CD4-positive, alpha-beta T cell treated with Interleukin-4 for 1 hour (primary cell): ENCODE results near the gene ATP1A2.

Source experiments
- DNase-seq, 2 donors: peaks; one replicate each; pipeline ENCODE4 v3.0.0-alpha.2; 2020 to 2022

The ATP1A2 gene

DNA sequence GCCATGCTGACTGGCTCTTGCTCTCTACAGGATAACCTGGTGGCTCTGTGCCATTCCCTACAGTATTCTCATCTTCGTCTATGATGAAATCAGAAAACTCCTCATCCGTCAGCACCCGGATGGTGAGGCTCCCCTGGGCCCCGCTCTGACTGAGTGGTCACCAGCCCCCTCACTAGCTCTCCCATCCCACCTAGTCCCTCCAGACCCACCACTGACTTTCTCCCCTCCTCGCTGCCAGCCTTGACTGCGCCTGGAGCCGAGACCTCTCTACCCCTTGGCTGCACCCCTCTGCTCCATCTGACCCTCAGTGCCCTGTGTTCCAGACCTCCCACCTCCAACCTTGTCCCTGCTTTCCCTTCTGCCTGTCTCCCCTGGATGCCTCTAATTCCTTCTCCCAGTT is 70.7 kb downstream of the ATP1A2 start:
- DNase-seq = no peak

DNA sequence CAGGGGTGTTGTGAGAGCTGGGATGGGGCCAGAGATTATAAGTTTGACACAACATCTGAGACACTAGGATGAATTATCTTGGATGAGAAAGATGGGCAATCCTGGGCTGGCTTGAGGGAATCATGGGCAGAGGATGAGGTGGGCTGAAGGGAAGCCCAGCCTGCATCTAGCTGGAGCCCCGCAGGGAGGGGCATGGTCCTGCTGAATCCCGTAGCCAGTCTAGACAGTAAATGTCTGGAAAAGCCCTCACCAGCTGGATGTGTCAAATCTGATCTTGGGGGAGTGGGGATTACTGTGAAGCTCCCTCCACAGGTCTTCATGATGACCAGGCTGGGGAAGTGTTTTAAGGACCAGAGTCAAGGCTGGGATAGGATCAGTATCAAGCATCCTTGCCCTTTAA is 71.2 kb downstream of the ATP1A2 start:
- DNase-seq = no peak

DNA sequence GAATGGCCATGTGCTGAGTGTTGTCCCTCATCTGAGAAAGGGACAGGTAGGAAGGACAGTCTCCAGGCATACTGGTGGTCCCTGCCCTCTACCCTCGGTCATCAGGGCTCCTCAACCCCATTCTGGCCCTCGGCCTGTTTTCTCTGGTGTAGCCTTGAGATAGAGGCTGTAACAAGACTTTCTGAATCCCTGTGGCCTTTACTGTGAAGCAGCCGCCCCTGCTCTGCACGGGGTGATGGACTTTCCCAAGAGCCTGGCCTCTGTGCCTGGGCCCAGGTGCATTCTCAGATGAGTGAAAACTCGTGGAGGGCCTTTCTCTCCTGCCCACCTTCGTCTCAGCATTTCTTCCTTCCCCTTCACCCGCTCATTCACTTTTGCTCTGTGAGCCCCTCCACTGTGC is 71.8 kb downstream of the ATP1A2 start:
- no peak for DNase-seq

DNA sequence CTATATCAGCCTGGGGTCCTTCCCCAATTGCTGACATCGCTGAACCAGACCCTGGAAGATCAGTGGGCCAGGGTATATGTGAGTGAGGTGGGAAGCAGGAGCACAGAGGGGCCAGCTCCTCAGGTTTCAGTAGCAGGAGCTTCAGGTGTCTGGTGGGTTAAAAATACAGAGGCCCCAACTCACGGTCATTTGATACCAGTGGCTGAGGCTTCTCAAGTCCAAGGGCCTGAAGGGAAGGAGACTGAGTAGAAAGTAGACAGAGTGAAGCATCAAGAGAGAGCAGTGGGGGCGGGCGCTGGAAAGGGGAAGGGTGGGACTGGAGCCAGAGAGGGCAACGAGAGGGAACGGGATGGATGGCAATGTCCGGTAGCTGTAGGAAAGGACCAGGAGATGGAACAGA is 72.8 kb downstream of the ATP1A2 start:
- no peak for DNase-seq

DNA sequence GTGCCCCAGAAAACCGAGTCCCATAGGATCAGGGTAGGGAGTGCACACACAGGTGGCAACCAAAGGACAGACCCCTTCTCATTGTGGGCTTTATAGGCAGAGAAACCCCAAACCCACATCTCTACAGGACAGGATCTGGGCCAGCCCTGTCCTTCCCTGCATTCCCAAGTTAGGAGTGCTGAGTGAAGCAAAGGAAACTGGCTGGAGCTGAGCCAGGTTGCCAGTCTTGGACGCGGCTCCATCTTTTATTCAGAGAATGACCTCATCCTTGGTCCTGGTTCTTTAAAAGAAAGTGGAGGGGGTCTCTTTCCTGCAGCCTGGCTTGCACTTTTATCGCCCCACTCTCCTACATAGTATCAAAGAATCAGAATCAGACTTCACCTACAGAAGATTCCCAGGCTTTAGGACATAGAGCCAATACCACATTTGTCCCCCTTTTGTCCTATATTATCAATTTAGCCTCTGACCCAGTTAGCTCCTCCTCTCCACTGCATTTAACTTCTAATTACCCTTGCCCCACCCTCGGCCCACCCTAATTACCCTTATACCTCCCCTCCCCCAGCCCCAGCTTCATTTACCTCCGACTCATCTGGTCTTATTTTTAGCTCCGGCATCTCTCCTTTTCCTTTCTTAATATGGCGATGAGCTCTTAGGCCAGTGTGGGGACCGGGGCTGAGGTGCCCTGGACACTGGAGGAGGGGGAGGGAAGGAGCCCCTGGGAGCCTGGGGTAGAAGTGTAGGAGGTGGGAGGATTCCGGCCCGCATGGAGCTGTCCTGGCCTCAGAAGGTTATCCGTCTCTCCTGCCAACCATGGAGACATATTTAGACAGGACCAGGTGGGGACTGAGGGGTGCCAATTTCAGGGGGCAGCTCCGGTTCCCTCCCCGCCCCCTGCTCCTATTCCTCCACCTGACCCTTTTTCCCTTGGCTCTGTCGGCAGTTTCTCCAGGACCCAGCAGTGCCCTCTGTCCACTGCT is 74.4 kb downstream of the ATP1A2 start, which contains the start of gene CASQ1:
Gene CASQ1 (plus strand): TSS at position 927 of the 977 bp plus-strand sequence. CDS start 177 bp downstream, outside the sequence.
- DNase-seq = no peak

DNA sequence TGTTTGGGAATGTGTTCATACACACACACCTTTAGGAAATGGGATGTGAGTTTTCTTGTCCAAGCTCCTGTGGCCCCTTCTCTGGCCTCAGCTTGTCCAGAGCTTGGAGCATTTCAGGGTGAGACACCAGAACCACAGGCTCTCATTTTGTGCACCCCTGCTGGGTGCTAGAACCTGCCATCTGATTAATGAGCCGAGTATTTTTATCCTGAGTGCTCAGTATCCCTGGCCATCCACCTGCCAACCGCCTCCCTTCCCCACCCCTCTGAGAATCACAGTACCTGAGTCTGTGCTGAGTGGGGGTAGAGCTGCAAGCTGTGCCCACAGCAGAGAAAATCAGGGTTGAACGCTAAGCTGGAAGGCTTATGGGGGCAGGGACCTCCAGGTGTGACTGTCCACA is 76.2 kb downstream of the ATP1A2 start:
- DNase-seq = no peak

DNA sequence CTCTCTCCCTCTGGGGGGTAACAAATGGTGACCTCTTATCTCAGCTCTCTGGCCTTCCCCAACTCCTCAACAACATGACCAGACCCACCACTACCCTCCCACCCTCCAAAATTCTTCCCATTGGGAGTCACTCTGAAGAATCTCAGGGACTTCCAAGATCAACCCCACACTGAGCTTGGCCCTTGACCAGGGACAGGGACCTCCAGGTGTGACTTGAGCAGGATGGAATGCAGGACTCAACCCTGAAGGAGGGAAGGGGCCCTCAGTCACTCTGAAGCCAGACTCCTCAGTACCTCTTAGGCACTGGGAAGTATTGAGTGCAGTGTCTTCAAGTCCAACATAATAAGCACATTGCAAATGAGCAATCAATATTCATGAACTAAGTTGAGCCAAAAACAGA is 76.7 kb downstream of the ATP1A2 start:
- no peak for DNase-seq
